Astrocyte of the spinal cord (primary cell): Measurements from ENCODE around the gene LRGUK.

Experiments used
- DNase-seq: peaks from one replicate; pipeline ENCODE4 v3.0.0; 2011; ENCODE audit warnings: low read depth, low spot score
- H3K4me3 ChIP-seq: 2 replicates; pipeline ENCODE4 v1.5.1; 2011; ENCODE audit warnings: low read depth, mild to moderate bottlenecking, low read length, moderate library complexity
- in situ Hi-C: cut with HindIII; loops from 2 replicates; pipeline ENCODE4 v1.10.0; 2017; ENCODE audit warnings: low sequenced_read_pairs
- TF ChIP-seq, protein P1 (sequence below): IDR thresholded peaks from 2 replicates; pipeline ENCODE4 v1.5.1; 2012; ENCODE audit warnings: low read depth, mild to moderate bottlenecking, low read length, inconsistent platforms

The LRGUK gene

DNA sequence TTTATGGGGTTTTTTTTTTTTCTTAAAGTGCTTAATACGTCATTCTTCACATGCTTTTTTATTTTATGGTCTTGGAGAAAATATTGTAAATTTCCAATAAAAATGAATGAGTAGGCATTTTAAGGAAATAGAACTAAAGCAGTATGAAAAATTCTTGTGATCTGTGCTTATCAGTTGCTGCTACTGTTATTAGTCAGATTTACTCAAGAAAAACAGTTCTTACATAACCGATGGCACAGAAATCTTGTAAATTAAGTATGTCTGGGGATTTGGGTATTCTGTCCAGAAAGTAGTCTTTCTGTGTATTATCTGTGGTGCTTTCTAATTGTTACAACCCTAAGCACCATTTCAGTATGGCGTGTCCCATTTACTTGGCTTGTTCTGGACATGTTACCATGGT is 64.7 kb downstream of the LRGUK start:
- TF ChIP-seq, protein P1, sequence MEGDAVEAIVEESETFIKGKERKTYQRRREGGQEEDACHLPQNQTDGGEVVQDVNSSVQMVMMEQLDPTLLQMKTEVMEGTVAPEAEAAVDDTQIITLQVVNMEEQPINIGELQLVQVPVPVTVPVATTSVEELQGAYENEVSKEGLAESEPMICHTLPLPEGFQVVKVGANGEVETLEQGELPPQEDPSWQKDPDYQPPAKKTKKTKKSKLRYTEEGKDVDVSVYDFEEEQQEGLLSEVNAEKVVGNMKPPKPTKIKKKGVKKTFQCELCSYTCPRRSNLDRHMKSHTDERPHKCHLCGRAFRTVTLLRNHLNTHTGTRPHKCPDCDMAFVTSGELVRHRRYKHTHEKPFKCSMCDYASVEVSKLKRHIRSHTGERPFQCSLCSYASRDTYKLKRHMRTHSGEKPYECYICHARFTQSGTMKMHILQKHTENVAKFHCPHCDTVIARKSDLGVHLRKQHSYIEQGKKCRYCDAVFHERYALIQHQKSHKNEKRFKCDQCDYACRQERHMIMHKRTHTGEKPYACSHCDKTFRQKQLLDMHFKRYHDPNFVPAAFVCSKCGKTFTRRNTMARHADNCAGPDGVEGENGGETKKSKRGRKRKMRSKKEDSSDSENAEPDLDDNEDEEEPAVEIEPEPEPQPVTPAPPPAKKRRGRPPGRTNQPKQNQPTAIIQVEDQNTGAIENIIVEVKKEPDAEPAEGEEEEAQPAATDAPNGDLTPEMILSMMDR, result no peak
- no peak overlapping the region for H3K4me3 ChIP-seq
- no peak for DNase-seq
- in situ Hi-C loops, result no loop called here

DNA sequence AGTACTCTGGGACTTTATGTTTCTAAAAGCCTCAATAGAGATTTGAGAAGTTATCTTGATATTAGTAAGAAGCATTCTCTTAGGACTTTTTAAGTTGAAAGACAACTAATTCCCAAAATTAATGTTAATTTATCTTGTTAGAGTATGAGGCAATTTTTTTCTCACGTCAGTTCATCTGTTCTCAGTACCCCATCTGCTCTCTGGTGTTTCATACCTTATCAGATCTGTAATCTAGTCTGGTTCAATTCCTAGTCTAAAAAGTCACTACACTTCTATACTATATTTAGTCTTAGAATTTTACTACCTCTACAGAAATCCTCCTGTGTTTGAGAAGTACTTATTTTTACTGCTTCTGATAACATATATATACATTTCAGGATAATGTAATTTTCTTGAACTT is 66.1 kb downstream of the LRGUK start:
- no peak for DNase-seq
- TF ChIP-seq, protein P1, result no peak
- in situ Hi-C loops, result no loop called here
- H3K4me3 ChIP-seq, result no peak overlapping the region

DNA sequence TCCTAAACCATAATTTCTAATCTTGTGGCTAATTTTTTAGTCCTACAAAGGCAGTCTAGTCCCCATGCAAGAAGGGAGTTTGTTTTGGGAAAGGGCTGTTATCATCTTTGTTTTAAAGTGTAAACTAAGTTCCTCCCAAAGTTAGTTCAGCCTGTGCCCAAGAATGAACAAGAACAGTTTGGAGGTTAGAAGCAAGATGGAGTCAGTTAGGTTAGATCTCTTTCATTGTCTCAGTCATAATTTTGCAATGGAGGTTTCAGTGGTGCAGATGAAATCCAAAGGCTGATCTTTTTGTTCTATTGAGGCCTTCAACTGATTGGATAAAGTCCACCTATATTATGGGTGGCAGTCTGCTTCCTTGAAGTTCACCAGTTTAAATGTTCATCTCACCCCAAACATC is 68.1 kb downstream of the LRGUK start:
- DNase-seq, result no peak
- H3K4me3 ChIP-seq, result no peak overlapping the region
- TF ChIP-seq, protein P1, result no peak
- in situ Hi-C loops, result no loop called here

DNA sequence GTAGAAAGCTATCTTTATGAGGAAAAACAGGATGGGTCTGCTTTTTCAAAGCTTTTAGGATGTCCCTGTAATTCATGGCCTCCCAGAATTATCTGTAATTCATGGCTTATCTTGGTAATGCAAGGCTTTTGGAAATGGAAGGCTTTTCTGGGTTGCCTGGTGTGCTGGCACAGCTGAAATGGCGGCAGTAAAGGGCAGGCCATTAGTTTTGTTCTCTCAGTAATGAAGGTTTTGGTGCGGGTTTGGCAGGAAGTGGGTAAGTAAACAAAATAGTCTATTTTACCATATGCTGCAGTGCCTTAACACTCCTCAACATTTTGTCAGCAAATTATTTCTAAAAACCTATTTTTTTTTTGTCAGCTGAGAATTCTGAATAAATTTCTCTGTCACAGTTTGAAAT is 69.3 kb downstream of the LRGUK start:
- in situ Hi-C loops, result no loop called here
- TF ChIP-seq, protein P1, result no peak
- H3K4me3 ChIP-seq, result no peak overlapping the region
- no peak for DNase-seq

DNA sequence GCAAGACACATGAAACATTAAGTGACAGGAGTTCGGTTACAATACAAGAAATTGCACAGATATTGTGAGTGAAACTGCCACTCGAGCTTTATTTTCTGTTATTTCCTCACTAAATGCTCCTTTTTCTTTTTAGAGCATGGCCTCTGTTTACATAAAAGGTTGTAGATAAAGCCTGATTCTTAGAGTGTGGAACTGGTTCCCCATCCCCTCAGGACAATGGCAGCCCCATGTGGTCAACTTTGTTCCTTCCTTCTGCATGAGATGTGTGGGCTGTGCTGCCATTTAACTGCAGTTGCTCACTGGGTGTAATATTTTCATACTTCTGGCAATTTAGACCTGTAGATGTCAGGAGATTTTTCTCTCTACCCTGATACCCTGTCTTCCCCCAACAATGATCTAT is 70.2 kb downstream of the LRGUK start:
- DNase-seq, result no peak
- TF ChIP-seq, protein P1, result no peak
- H3K4me3 ChIP-seq, result no peak overlapping the region
- in situ Hi-C loops, result no loop called here

DNA sequence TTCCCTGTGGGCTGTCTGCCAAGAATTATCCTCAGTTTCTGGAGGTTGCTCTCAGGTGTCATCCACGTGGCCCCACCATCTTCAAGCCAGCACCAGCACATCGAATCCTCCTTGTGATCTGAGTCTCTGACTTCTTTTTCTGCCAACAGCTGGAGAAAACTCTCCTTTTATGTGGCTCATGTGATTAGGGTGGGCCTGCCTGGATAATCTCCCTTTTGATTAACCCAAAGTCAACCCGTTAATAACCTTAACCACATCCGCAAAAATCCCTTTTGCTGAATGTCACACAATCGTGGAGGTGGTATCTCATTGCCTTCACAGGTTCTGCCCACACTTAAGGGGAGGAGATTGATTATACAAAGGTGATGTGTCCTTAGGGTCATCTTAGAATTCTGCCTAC is 73.8 kb downstream of the LRGUK start:
- in situ Hi-C loops, result no loop called here
- TF ChIP-seq, protein P1, result no peak
- H3K4me3 ChIP-seq, result no peak overlapping the region
- DNase-seq, result no peak
